Peyer's patch (tissue), 4 donors: ENCODE results near the gene ZNF19. TPM values are rescaled to one million over a fixed set of nuclear protein-coding genes. Genes with fewer than 3 reads are reported as not detected.

Source experiments
- DNase-seq, 3 donors: peaks; one replicate each; pipeline ENCODE4 v3.0.0-alpha.2; 2017 to 2019
- H3K27ac ChIP-seq, 4 donors: fragments of 200-600 bp; sonication (generic); one replicate each; pipeline ENCODE4 v1.5.1; 2016 to 2019
- H3K27me3 ChIP-seq, 2 donors: fragments of 200-600 bp; sonication (generic); one replicate each; pipeline ENCODE4 v1.5.1; 2019
- H3K36me3 ChIP-seq, 3 donors: fragments of 200-600 bp; sonication (generic); one replicate each; pipeline ENCODE4 v1.5.1; 2016 to 2019
- H3K4me1 ChIP-seq, 4 donors: fragments of 200-600 bp; sonication (generic); one replicate each; pipeline ENCODE4 v1.5.1; 2016 to 2019
- H3K4me3 ChIP-seq, 4 donors: fragments of 200-600 bp; sonication (generic); 1 replicate in 3 of 4; 2 replicates in 1 of 4; pipeline ENCODE4 v1.5.1; 2016 to 2019; ENCODE audit warnings: mild to moderate bottlenecking in 1 of 4
- H3K9me3 ChIP-seq, 4 donors: fragments of 200-600 bp; sonication (generic); one replicate each; pipeline ENCODE4 v1.5.1; 2016 to 2019; ENCODE audit warnings: mild to moderate bottlenecking in 1 of 4
- CTCF ChIP-seq, 6 experiments: fragments of 450-650 bp in 4 of 6; fragments of 200-600 bp in 2 of 6; sonication (generic) in 1 of 6; IDR thresholded peaks; one replicate each; pipeline ENCODE4 v1.5.1; 2017 to 2019; ENCODE audit warnings: antibody characterized with exemption in 6 of 6, mild to moderate bottlenecking in 3 of 6, moderate library complexity in 1 of 6
- POLR2A ChIP-seq, 2 donors: fragments of 450-650 bp; IDR thresholded peaks; one replicate each; pipeline ENCODE4 v1.5.1; 2017; ENCODE audit warnings: antibody characterized with exemption in 2 of 2, mild to moderate bottlenecking in 2 of 2, moderate library complexity in 2 of 2
- total RNA-seq, 4 donors: library from RNA; depleted of rRNA; stranded (reverse); fragments of >200 nt; gene quantifications; one replicate each; pipeline ENCODE4 v1.1.0, GENCODE V29; 2016

Gene ZNF19
- total RNA-seq, 4 donors from 2014 or later, result 4.4 to 14.9 (median 10.1) TPM

DNA sequence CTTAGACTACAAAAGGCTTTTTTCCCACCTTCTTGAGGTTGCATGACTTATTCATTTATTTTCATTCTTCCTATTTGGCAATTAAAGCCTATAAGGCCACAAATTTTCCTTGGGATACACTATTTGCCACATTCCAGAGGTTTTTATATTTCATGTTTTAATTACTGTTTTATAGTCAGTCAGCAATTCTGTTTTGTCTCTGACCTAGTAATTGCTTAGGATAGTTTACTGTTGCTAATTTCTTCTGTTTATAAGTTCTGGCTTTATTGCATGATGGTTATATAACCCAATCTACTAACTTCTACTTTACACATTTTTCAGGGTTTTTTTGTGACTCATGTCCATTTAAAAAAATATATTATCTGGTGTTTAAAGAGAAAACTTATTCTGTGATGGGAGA is 29.6 kb downstream of the ZNF19 start:
- H3K27me3 ChIP-seq, result no peaks in the 10 kb centered on the region
- no peaks in the 10 kb centered on the region for H3K9me3 ChIP-seq
- peaks cover 0 to 20% (median 0%) of the 10 kb centered on the region in 4 donors for H3K4me1 ChIP-seq
- no peak overlapping the region for H3K27ac ChIP-seq
- TF ChIP-seq CTCF (IDR thresholded peaks at IDR 0.05) (no peak), POLR2A (IDR thresholded peaks at IDR 0.05) (no peak)
- peaks cover 0 to 21% (median 0%) of the 10 kb centered on the region in 3 donors for H3K36me3 ChIP-seq
- no peak overlapping the region for H3K4me3 ChIP-seq
- no peak for DNase-seq

GRCh38 chr16:71456801-71457200 is 32.3 kb downstream of the ZNF19 start:
- peaks cover 0 to 14% (median 0%) of the 10 kb centered on the region in 4 donors for H3K4me1 ChIP-seq
- H3K4me3 ChIP-seq, result no peak overlapping the region
- DNase-seq, result no peak
- peaks cover 0 to 11% (median 4%) of the 10 kb centered on the region in 4 donors for H3K9me3 ChIP-seq
- H3K36me3 ChIP-seq, result peaks cover 0 to 48% (median 6%) of the 10 kb centered on the region in 3 donors
- no peak for TF ChIP-seq CTCF (IDR thresholded peaks at IDR 0.05)
- TF ChIP-seq POLR2A (IDR thresholded peaks at IDR 0.05), result no peak
- H3K27me3 ChIP-seq, result no peaks in the 10 kb centered on the region
- no peak overlapping the region for H3K27ac ChIP-seq

DNA sequence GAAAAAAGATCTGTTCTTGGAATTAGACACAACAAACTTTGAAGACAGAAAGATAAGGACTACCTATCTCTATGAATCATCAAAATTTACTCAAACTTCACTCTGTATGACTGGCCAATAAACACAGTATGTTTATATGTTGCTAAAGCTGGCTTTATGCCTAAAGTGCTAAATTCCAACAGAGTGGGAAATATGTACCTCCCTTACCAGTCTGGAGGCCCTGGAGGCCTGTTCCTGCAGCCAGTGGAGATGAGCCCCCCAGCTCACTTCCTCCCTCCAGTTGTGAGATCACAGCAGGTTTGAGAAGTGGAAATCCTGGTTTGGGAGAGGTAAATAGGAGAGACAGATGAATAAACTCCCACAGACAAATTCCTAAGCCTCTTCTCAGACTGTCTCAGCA is 36.1 kb downstream of the ZNF19 start:
- no peaks in the 10 kb centered on the region for H3K27me3 ChIP-seq
- TF ChIP-seq POLR2A (IDR thresholded peaks at IDR 0.05) (no peak), CTCF (IDR thresholded peaks at IDR 0.05) (no peak)
- H3K4me3 ChIP-seq, result no peak overlapping the region
- DNase-seq, result no peak
- H3K36me3 ChIP-seq, result peaks cover 5 to 86% (median 9%) of the 10 kb centered on the region in 3 donors
- H3K4me1 ChIP-seq, result no peaks in the 10 kb centered on the region
- no peak overlapping the region for H3K27ac ChIP-seq
- H3K9me3 ChIP-seq, result peaks cover 0 to 47% (median 18%) of the 10 kb centered on the region in 4 donors

- no peak for DNase-seq
- Histone ChIP-seq H3K4me1 (no peaks in the 10 kb centered on the region), H3K4me3 (no peak overlapping the region), H3K27ac (no peak overlapping the region), H3K9me3 (peaks cover 0 to 72% (median 23%) of the 10 kb centered on the region in 4 donors), H3K27me3 (no peaks in the 10 kb centered on the region), H3K36me3 (peaks cover 5 to 63% (median 9%) of the 10 kb centered on the region in 3 donors)
- TF ChIP-seq CTCF (IDR thresholded peaks at IDR 0.05) (no peak), POLR2A (IDR thresholded peaks at IDR 0.05) (no peak)
These were observed 40.1 kb downstream of the ZNF19 start for GRCh38 chr16:71449020-71449419.

DNA sequence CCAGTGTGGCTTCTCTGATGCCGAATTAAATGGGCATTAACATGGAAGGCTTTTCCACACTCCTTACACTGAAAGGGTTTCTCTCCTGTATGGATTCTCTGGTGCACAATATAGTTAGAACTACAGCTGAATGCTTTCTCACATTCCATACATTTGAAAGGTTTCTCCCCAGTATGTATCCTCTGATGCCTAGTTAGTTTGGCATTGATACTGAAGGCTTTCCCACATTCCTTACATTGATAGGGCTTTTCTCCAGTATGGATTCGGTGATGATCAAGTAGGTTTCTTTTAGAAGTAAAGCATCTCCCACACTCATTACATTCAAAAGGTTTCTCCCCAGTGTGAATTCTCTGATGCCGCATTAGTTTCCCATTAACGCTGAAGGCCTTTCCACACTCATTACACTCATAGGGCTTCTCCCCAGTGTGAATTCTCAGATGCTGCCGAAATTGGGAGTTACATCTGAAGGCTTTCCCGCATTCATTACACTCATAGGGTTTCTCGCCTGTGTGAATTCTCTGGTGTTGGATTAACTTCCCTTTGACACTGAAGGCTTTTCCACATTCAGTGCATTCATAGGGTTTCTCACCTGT is 40.8 kb downstream of the ZNF19 start:
- Histone ChIP-seq H3K4me1 (no peaks in the 10 kb centered on the region), H3K9me3 (peaks cover 0 to 76% (median 24%) of the 10 kb centered on the region in 4 donors), H3K4me3 (no peak overlapping the region), H3K36me3 (peaks cover 5 to 56% (median 9%) of the 10 kb centered on the region in 3 donors), H3K27me3 (no peaks in the 10 kb centered on the region), H3K27ac (no peak overlapping the region)
- no peak for DNase-seq
- no peak for TF ChIP-seq CTCF (IDR thresholded peaks at IDR 0.05)
- TF ChIP-seq POLR2A (IDR thresholded peaks at IDR 0.05), result no peak
